H9 (cell line): ENCODE measurements around the gene LMCD1. TPM values are rescaled to one million over a fixed set of nuclear protein-coding genes. Genes with fewer than 3 reads are reported as not detected.

ENCODE experiments used
- DNase-seq: peaks from one replicate; pipeline ENCODE4 v3.0.0-alpha.2; 2017
- H2AFZ ChIP-seq: one replicate; pipeline ENCODE4 v1.6.1; 2013; ENCODE audit warnings: mild to moderate bottlenecking, low read length, control low read depth, moderate library complexity
- H2AK5ac ChIP-seq: 2 replicates; pipeline ENCODE4 v1.6.1; 2013; ENCODE audit warnings: low read length, control low read depth, mixed read lengths; ENCODE audit not compliant: insufficient read length
- H2BK120ac ChIP-seq: one replicate; pipeline ENCODE4 v1.6.1; 2013; ENCODE audit warnings: low read depth, mild to moderate bottlenecking, low read length, control low read depth, inconsistent platforms; ENCODE audit not compliant: poor library complexity, severe bottlenecking
- H2BK12ac ChIP-seq: 2 replicates; pipeline ENCODE4 v1.6.1; 2013; ENCODE audit warnings: low read length, control low read depth, mixed read lengths, low read depth; ENCODE audit not compliant: insufficient read length
- H2BK15ac ChIP-seq: 2 replicates; pipeline ENCODE4 v1.6.1; 2013; ENCODE audit warnings: low read depth, low read length, control low read depth
- H2BK20ac ChIP-seq: one replicate; pipeline ENCODE4 v1.6.1; 2013; ENCODE audit warnings: low read depth, mild to moderate bottlenecking, low read length, control low read depth, inconsistent platforms; ENCODE audit not compliant: poor library complexity, severe bottlenecking
- H2BK5ac ChIP-seq: 2 replicates; pipeline ENCODE4 v1.6.1; 2013; ENCODE audit warnings: low read length, control low read depth, mixed read lengths; ENCODE audit not compliant: insufficient read length
- H3K14ac ChIP-seq: 2 replicates; pipeline ENCODE4 v1.6.1; 2013; ENCODE audit warnings: low read length, control low read depth; ENCODE audit not compliant: insufficient read depth
- H3K18ac ChIP-seq: 2 replicates; pipeline ENCODE4 v1.6.1; 2013; ENCODE audit warnings: low read depth, mild to moderate bottlenecking, mixed read lengths, low read length, control low read depth; ENCODE audit not compliant: insufficient read length
- H3K23ac ChIP-seq: 2 replicates; pipeline ENCODE4 v1.6.1; 2013; ENCODE audit warnings: low read length, control low read depth, mixed read lengths, low read depth; ENCODE audit not compliant: insufficient read length
- H3K23me2 ChIP-seq: 2 replicates; pipeline ENCODE4 v1.6.1; 2013; ENCODE audit warnings: low read depth, mild to moderate bottlenecking, mixed read lengths, low read length, control low read depth; ENCODE audit not compliant: insufficient read length, poor library complexity, severe bottlenecking
- H3K27ac ChIP-seq: 2 replicates; pipeline ENCODE4 v1.5.1; 2013; ENCODE audit warnings: low read length, control low read depth, mixed read lengths, low read depth; ENCODE audit not compliant: insufficient read length
- H3K27me3 ChIP-seq: 2 replicates; pipeline ENCODE4 v1.6.1; 2013; ENCODE audit warnings: low read length, control low read depth, inconsistent platforms; ENCODE audit not compliant: insufficient read depth
- H3K4ac ChIP-seq: 2 replicates; pipeline ENCODE4 v1.6.1; 2013; ENCODE audit warnings: low read depth, mild to moderate bottlenecking, control low read depth, inconsistent platforms, low read length, moderate library complexity
- H3K4me1 ChIP-seq: 2 replicates; pipeline ENCODE4 v1.6.1; 2013; ENCODE audit warnings: low read length, control low read depth, inconsistent platforms; ENCODE audit not compliant: insufficient read depth
- H3K4me2 ChIP-seq: 2 replicates; pipeline ENCODE4 v1.6.1; 2013; ENCODE audit warnings: low read length, control low read depth, mixed read lengths; ENCODE audit not compliant: insufficient read length, insufficient read depth
- H3K56ac ChIP-seq: 2 replicates; pipeline ENCODE4 v1.6.1; 2013; ENCODE audit warnings: low read depth, mild to moderate bottlenecking, mixed read lengths, low read length, control low read depth; ENCODE audit not compliant: insufficient read length
- H3K79me1 ChIP-seq: 2 replicates; pipeline ENCODE4 v1.6.1; 2013; ENCODE audit warnings: low read depth, mild to moderate bottlenecking, moderate library complexity, low read length, control low read depth, inconsistent platforms; ENCODE audit not compliant: insufficient read depth, poor library complexity, severe bottlenecking
- H3K79me2 ChIP-seq: 2 replicates; pipeline ENCODE4 v1.6.1; 2013; ENCODE audit warnings: low read length, control low read depth, inconsistent platforms; ENCODE audit not compliant: insufficient read depth
- H3K9ac ChIP-seq: 2 replicates; pipeline ENCODE4 v1.6.1; 2013; ENCODE audit warnings: low read length, control low read depth, mixed read lengths; ENCODE audit not compliant: insufficient read length; ENCODE audit errors: extremely low read depth
- H3K9me3 ChIP-seq: one replicate; pipeline ENCODE4 v1.6.1; 2013; ENCODE audit warnings: low read depth, low read length, inconsistent platforms; ENCODE audit not compliant: control insufficient read depth
- H3T11ph ChIP-seq: one replicate; pipeline ENCODE4 v1.6.1; 2013; ENCODE audit warnings: mild to moderate bottlenecking, low read length, control low read depth, inconsistent platforms
- H4K20me1 ChIP-seq: one replicate; pipeline ENCODE4 v1.6.1; 2013; ENCODE audit not compliant: control insufficient read depth, insufficient read length, insufficient read depth
- H4K5ac ChIP-seq: 2 replicates; pipeline ENCODE4 v1.6.1; 2013; ENCODE audit warnings: low read depth, mild to moderate bottlenecking, mixed read lengths, low read length, control low read depth; ENCODE audit not compliant: insufficient read length
- H4K8ac ChIP-seq: replicated peaks from 2 replicates; pipeline ENCODE4 v1.6.1; 2013; ENCODE audit warnings: low read length, control low read depth, mixed read lengths, low read depth; ENCODE audit not compliant: insufficient read length
- H4K91ac ChIP-seq: 2 replicates; pipeline ENCODE4 v1.6.1; 2013; ENCODE audit warnings: low read depth, mild to moderate bottlenecking, moderate library complexity, mixed read lengths, low read length, control low read depth; ENCODE audit not compliant: insufficient read length
- H3K27ac Mint-ChIP-seq, 3 experiments: 2 replicates in 2 of 3; 3 replicates in 1 of 3; pipeline ENCODE4 v1.8.0; 2020 to 2021; ENCODE audit warnings: mixed read lengths in 3 of 3, mild to moderate bottlenecking in 1 of 3, moderate library complexity in 1 of 3
- H3K27me3 Mint-ChIP-seq: 2 replicates; pipeline ENCODE4 v1.8.0; 2021; ENCODE audit warnings: low read depth, mild to moderate bottlenecking, moderate library complexity, mixed read lengths
- H3K36me3 Mint-ChIP-seq, 3 experiments: 2 replicates in 2 of 3; 3 replicates in 1 of 3; pipeline ENCODE4 v1.8.0; 2020 to 2021; ENCODE audit warnings: low read depth in 3 of 3, mixed read lengths in 3 of 3; ENCODE audit not compliant: insufficient read depth in 1 of 3
- H3K4me1 Mint-ChIP-seq, 2 experiments: 2 replicates each; pipeline ENCODE4 v1.8.0; 2020; ENCODE audit warnings: mixed read lengths in 2 of 2
- H3K4me3 Mint-ChIP-seq, 2 experiments: 2 replicates in 1 of 2; 3 replicates in 1 of 2; pipeline ENCODE4 v1.8.0; 2020 to 2021; ENCODE audit warnings: mild to moderate bottlenecking in 2 of 2, mixed read lengths in 2 of 2, moderate library complexity in 1 of 2
- H3K9me3 Mint-ChIP-seq, 2 experiments: 2 replicates in 1 of 2; 3 replicates in 1 of 2; pipeline ENCODE4 v1.8.0; 2020; ENCODE audit warnings: mild to moderate bottlenecking in 2 of 2, mixed read lengths in 2 of 2, moderate library complexity in 1 of 2
- WGBS: extraction: QIAGEN DNeasy Blood & Tissue Kit; methylation state at CpG from one replicate; pipeline ENCODE4 v1.1.7; 2013; ENCODE audit warnings: missing lambda C conversion rate, low lambda C conversion rate, mixed read lengths; ENCODE audit not compliant: insufficient read length; ENCODE audit errors: extremely low coverage; 5-methylcytosine and 5-hydroxymethylcytosine counted together
- total RNA-seq: library from RNA; stranded (reverse); gene quantifications from 2 replicates; pipeline ENCODE4 v1.2.1, GENCODE V29; 2021
- TF ChIP-seq, protein P1 (sequence below): fragments of 200-600 bp; sonication (generic); conservative IDR thresholded peaks from 3 replicates; pipeline ENCODE4 v1.8.0; 2021; ENCODE audit warnings: antibody characterized with exemption, mild to moderate bottlenecking

Gene LMCD1
- total RNA-seq, 1 experiment from 2014 or later, result 19.2 TPM

DNA sequence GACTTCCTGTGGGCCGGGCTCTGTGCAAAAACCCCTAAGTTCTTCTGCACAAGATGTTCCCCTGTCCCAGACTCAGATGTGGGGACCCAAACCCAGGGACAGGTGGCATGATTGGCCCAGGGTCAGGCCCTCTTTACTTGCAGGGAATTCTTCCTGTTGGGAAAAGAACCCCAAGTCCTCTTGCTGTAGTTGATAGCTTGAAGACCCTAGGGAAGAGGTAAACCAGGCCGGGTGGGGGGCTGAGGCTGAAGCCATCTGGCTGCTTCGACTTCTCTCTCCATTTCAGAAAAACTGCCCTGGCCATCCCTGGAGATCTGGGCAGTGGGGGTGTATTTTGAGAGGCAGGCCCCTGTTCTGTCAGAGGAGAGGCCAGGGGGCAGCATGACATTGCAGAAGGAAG, 119.5 kb downstream of the LMCD1 start:
- Histone ChIP-seq H2AFZ (no peak overlapping the region), H3K4me1 (no peaks in the 10 kb centered on the region; the same call in 1 of the 2 replicates), H3K23ac (no peak overlapping the region), H3K4me2 (no peak overlapping the region), H2BK15ac (no peak overlapping the region), H3K4ac (no peak overlapping the region), H2BK12ac (no peak overlapping the region), H4K91ac (no peak overlapping the region), H3K27me3 (no peaks in the 10 kb centered on the region), H3K9ac (no peak overlapping the region), H3K79me1 (no peaks in the 10 kb centered on the region), H3T11ph (no peak overlapping the region), H3K9me3 (no peaks in the 10 kb centered on the region), H3K18ac (no peak overlapping the region), H2BK120ac (no peak overlapping the region), H3K23me2 (no peaks in the 10 kb centered on the region), H4K20me1 (no peaks in the 10 kb centered on the region), H3K56ac (no peak overlapping the region), H3K14ac (no peak overlapping the region), H2AK5ac (no peak overlapping the region), H2BK20ac (no peak overlapping the region), H4K5ac (no peak overlapping the region), H3K27ac (no peak overlapping the region), H2BK5ac (no peak overlapping the region), H3K79me2 (no peaks in the 10 kb centered on the region), H4K8ac (no peak overlapping the region)
- Mint-ChIP-seq H3K27me3 (peaks cover 2% of the 10 kb centered on the region), H3K27ac (no peak overlapping the region), H3K4me3 (no peak overlapping the region), H3K36me3 (no peaks in the 10 kb centered on the region; a peak in 1 of 7 replicates), H3K4me1 (peaks cover 10 to 12% of the 10 kb centered on the region in 2 experiments), H3K9me3 (peaks cover 5 to 6% of the 10 kb centered on the region in 2 experiments; a peak in 4 of 5 replicates)
- no peak for DNase-seq
- TF ChIP-seq, protein P1, sequence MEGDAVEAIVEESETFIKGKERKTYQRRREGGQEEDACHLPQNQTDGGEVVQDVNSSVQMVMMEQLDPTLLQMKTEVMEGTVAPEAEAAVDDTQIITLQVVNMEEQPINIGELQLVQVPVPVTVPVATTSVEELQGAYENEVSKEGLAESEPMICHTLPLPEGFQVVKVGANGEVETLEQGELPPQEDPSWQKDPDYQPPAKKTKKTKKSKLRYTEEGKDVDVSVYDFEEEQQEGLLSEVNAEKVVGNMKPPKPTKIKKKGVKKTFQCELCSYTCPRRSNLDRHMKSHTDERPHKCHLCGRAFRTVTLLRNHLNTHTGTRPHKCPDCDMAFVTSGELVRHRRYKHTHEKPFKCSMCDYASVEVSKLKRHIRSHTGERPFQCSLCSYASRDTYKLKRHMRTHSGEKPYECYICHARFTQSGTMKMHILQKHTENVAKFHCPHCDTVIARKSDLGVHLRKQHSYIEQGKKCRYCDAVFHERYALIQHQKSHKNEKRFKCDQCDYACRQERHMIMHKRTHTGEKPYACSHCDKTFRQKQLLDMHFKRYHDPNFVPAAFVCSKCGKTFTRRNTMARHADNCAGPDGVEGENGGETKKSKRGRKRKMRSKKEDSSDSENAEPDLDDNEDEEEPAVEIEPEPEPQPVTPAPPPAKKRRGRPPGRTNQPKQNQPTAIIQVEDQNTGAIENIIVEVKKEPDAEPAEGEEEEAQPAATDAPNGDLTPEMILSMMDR, result no peak
- no CpG with 5 or more reads among the region's 3 CpGs for WGBS
